NCI-H226 (cell line): Measurements from ENCODE around the gene KCNA4.
"Not testable (repeated sequence)": the region's sequence is repeated elsewhere in the genome, so short reads cannot be mapped to it uniquely, and the experiment has no call there.

Source experiments
- DNase-seq: peaks from one replicate; pipeline ENCODE4 v3.0.0-alpha.2; 2015

Gene KCNA4

GRCh38 chr11:30016588-30017363 lies at the start of gene KCNA4:
Gene KCNA4 (minus strand): TSS chr11:30017030. CDS start chr11:30012678, 4,352 bp downstream.
- peak; percentile 55 for DNase-seq

GRCh38 chr11:30062103-30062502 lies 45.3 kb upstream of the KCNA4 start:
- no peak for DNase-seq

GRCh38 chr11:30059172-30059815 lies 42.5 kb upstream of the KCNA4 start:
- DNase-seq, result no peak

GRCh38 chr11:30049214-30049613 lies 32.4 kb upstream of the KCNA4 start:
- DNase-seq, result no peak

GRCh38 chr11:30046578-30046945 lies 29.7 kb upstream of the KCNA4 start:
- DNase-seq, result no peak

- no peak for DNase-seq
These were observed 29.2 kb upstream of the KCNA4 start for GRCh38 chr11:30045921-30046577.

GRCh38 chr11:30045144-30045543 lies 28.3 kb upstream of the KCNA4 start:
- DNase-seq, result no peak

GRCh38 chr11:30041171-30041570 lies 24.3 kb upstream of the KCNA4 start:
- DNase-seq, result no peak

GRCh38 chr11:30034746-30035145 lies 17.9 kb upstream of the KCNA4 start:
- DNase-seq, result not testable (repeated sequence)

GRCh38 chr11:30034166-30034565 lies 17.3 kb upstream of the KCNA4 start:
- DNase-seq, result not testable (repeated sequence)

- no peak for DNase-seq
These were observed 8.7 kb upstream of the KCNA4 start for GRCh38 chr11:30025396-30026139.

- no peak for DNase-seq
These were observed 6.2 kb upstream of the KCNA4 start for GRCh38 chr11:30023074-30023473.

GRCh38 chr11:30019481-30019880 lies 2.7 kb upstream of the KCNA4 start:
- no peak for DNase-seq

GRCh38 chr11:30018495-30018894 lies 1.7 kb upstream of the KCNA4 start:
- no peak for DNase-seq

- no peak for DNase-seq
These were observed 640 bp upstream of the KCNA4 start for GRCh38 chr11:30017445-30017895.

GRCh38 chr11:30015725-30016412 lies 961 bp downstream of the KCNA4 start:
- DNase-seq, result no peak

GRCh38 chr11:30012346-30012745 lies 4.5 kb downstream of the KCNA4 start:
- DNase-seq, result no peak

GRCh38 chr11:30009060-30009459 lies 7.8 kb downstream of the KCNA4 start:
- peak; percentile 79 for DNase-seq

- no peak for DNase-seq
These were observed 10.0 kb downstream of the KCNA4 start for GRCh38 chr11:30006876-30007275.

GRCh38 chr11:30002157-30002785 lies 14.6 kb downstream of the KCNA4 start:
- no peak for DNase-seq

GRCh38 chr11:30000986-30001750 lies 15.7 kb downstream of the KCNA4 start:
- DNase-seq, result no peak
